Spleen (tissue), 11 donors: ENCODE measurements around the gene FZD8. TPM values are rescaled to one million over a fixed set of nuclear protein-coding genes. Genes with fewer than 3 reads are reported as not detected.

Experiments
- DNase-seq: peaks from one replicate; pipeline ENCODE4 v3.0.0-alpha.2; 2020
- H3K27ac ChIP-seq, 8 donors: fragments of 200-600 bp; sonication (generic) in 7 of 8; 1 replicate in 4 of 8; 2 replicates in 4 of 8; pipeline versions ENCODE4 v1.5.0 to v1.8.0; 2016 to 2021; ENCODE audit warnings: inconsistent platforms in 4 of 8, mild to moderate bottlenecking in 4 of 8, moderate library complexity in 1 of 8
- H3K27me3 ChIP-seq, 7 donors: fragments of 200-600 bp; sonication (generic) in 6 of 7; replicated peaks in 1 of 7; 1 replicate in 4 of 7; 2 replicates in 3 of 7; pipeline versions ENCODE4 v1.5.0 to v1.8.0; 2016 to 2021; ENCODE audit warnings: inconsistent platforms in 3 of 7, mild to moderate bottlenecking in 1 of 7
- H3K36me3 ChIP-seq, 6 donors: fragments of 200-600 bp; sonication (generic) in 5 of 6; 1 replicate in 4 of 6; 2 replicates in 2 of 6; pipeline versions ENCODE4 v1.5.0 to v1.8.0; 2016 to 2021; ENCODE audit warnings: inconsistent platforms in 2 of 6
- H3K4me1 ChIP-seq, 6 donors: fragments of 200-600 bp; sonication (generic) in 5 of 6; 1 replicate in 3 of 6; 2 replicates in 3 of 6; pipeline versions ENCODE4 v1.5.0 to v1.8.0; 2016 to 2021; ENCODE audit warnings: inconsistent platforms in 3 of 6
- H3K4me3 ChIP-seq, 8 donors: fragments of 200-600 bp; sonication (generic) in 7 of 8; 1 replicate in 4 of 8; 2 replicates in 4 of 8; pipeline versions ENCODE4 v1.5.0 to v1.8.0; 2016 to 2021; ENCODE audit warnings: inconsistent platforms in 4 of 8, mild to moderate bottlenecking in 4 of 8, moderate library complexity in 2 of 8
- H3K9me3 ChIP-seq, 8 donors: fragments of 200-600 bp; sonication (generic) in 7 of 8; 1 replicate in 4 of 8; 2 replicates in 4 of 8; pipeline versions ENCODE4 v1.5.0 to v1.8.0; 2016 to 2021; ENCODE audit warnings: inconsistent platforms in 4 of 8
- CTCF ChIP-seq, 11 experiments: fragments of 200-600 bp in 7 of 11; fragments of 450-650 bp in 4 of 11; sonication (generic) in 4 of 11; IDR thresholded peaks in 8 of 11; conservative IDR thresholded peaks in 3 of 11; 1 replicate in 7 of 11; 2 replicates in 4 of 11; pipeline versions ENCODE4 v1.4.0 to v1.8.0; 2016 to 2021; ENCODE audit warnings: antibody characterized with exemption in 11 of 11, inconsistent platforms in 4 of 11, mild to moderate bottlenecking in 1 of 11
- POLR2A ChIP-seq, 3 donors: fragments of 450-650 bp; IDR thresholded peaks; one replicate each; pipeline ENCODE4 v1.5.1; 2017; ENCODE audit warnings: antibody characterized with exemption in 3 of 3, mild to moderate bottlenecking in 1 of 3
- POLR2AphosphoS5 ChIP-seq, 3 donors: sonication (generic); formaldehyde crosslinking; IDR thresholded peaks; one replicate each; pipeline ENCODE4 v1.5.1; 2017; ENCODE audit warnings: antibody characterized with exemption in 3 of 3
- WGBS, 5 donors: extraction: QIAGEN DNeasy Blood & Tissue Kit in 3 of 5; methylation state at CpG; one replicate each; pipeline versions ENCODE4 v1.1.5 to v1.1.7; 2013 to 2018; 5-methylcytosine and 5-hydroxymethylcytosine counted together
- intact Hi-C: fragments of 100-400 bp; cut with DNase I; formaldehyde crosslinking; loops from one replicate; pipeline ENCODE4 v1.15.0; 2023; ENCODE audit warnings: low total_unique reads
- polyA plus RNA-seq, 3 donors: library from polyadenylated mRNA; stranded (reverse); fragments of 200-250 nt; gene quantifications; one replicate each; pipeline ENCODE4 v1.2.1, GENCODE V29; 2013
- total RNA-seq, 7 donors: library from RNA; depleted of rRNA in 3 of 7; stranded (reverse); fragments of >200 nt in 3 of 7; fragmentation: NEBNext Ultra II Directional in 4 of 7; extraction: Animal tissue kit (Norgen Biotek cat#: 25700) in 4 of 7; gene quantifications; one replicate each; pipeline versions ENCODE4 v1.1.0 to v1.2.1, GENCODE V29; 2016 to 2021
- donor health status: healthy with polysubstance abuse.
- donor health status: DM: no; HTN: no; CAD: no; lungs with moderate emphysema.
- donor health status: DM: no; HTN: no; CAD: no.
- donor health status: Bipolar disorder and iron deficiency.
- donor health status: healthy.
- donor health status: DM: no; HTN: no; CAD: no.
- donor health status: DM: yes; HTN: yes; CAD: no.

FZD8 gene
- total and polyA plus RNA-seq, 10 donors = 0.93 to 37.6 (median 16.4) TPM

- WGBS, 5 donors = 85 to 88% (median 87%) methylated on average over 13 of the region's 13 CpGs
- H3K27me3 ChIP-seq = no peaks in the 10 kb centered on the region
- no peak overlapping the region for H3K27ac ChIP-seq
- TF ChIP-seq POLR2AphosphoS5 (IDR thresholded peaks at IDR 0.05) (no peak), POLR2A (IDR thresholded peaks at IDR 0.05) (no peak), CTCF (IDR thresholded peaks at IDR 0.05 in 8 of 11, conservative IDR thresholded peaks at IDR 0.05 in 3 of 11) (no peak)
- H3K36me3 ChIP-seq = no peaks in the 10 kb centered on the region
- no peak for DNase-seq
- intact Hi-C loops = no loop called here
- no peaks in the 10 kb centered on the region for H3K4me1 ChIP-seq
- peaks cover 0 to under 1% (median 0%) of the 10 kb centered on the region in 8 donors for H3K9me3 ChIP-seq
- H3K4me3 ChIP-seq = no peak overlapping the region
These were observed 27.0 kb upstream of the FZD8 start for GRCh38 chr10:35668865-35669650.

- Histone ChIP-seq H3K4me1 (no peaks in the 10 kb centered on the region), H3K9me3 (no peaks in the 10 kb centered on the region), H3K4me3 (no peak overlapping the region), H3K36me3 (no peaks in the 10 kb centered on the region), H3K27me3 (no peaks in the 10 kb centered on the region), H3K27ac (no peak overlapping the region)
- WGBS, 5 donors = 94 to 97% (median 96%) methylated on average over 9 of the region's 9 CpGs
- intact Hi-C loops = no loop called here
- no peak for DNase-seq
- no peak for TF ChIP-seq POLR2A (IDR thresholded peaks at IDR 0.05)
- TF ChIP-seq POLR2AphosphoS5 (IDR thresholded peaks at IDR 0.05) = no peak
- TF ChIP-seq CTCF (IDR thresholded peaks at IDR 0.05 in 8 of 11, conservative IDR thresholded peaks at IDR 0.05 in 3 of 11) = no peak
These were observed 25.9 kb upstream of the FZD8 start for GRCh38 chr10:35667971-35668370.

- TF ChIP-seq CTCF (IDR thresholded peaks at IDR 0.05 in 8 of 11, conservative IDR thresholded peaks at IDR 0.05 in 3 of 11) = no peak
- no peak for TF ChIP-seq POLR2A (IDR thresholded peaks at IDR 0.05)
- no peak for TF ChIP-seq POLR2AphosphoS5 (IDR thresholded peaks at IDR 0.05)
- Histone ChIP-seq H3K4me3 (no peak overlapping the region), H3K4me1 (no peaks in the 10 kb centered on the region), H3K36me3 (no peaks in the 10 kb centered on the region), H3K9me3 (no peaks in the 10 kb centered on the region), H3K27me3 (no peaks in the 10 kb centered on the region), H3K27ac (no peak overlapping the region)
- no peak for DNase-seq
- intact Hi-C loops = no loop called here
- WGBS, 5 donors = 84 to 88% (median 86%) methylated on average over 4 of the region's 4 CpGs
These were observed 25.3 kb upstream of the FZD8 start for GRCh38 chr10:35667270-35667889.

GRCh38 chr10:35661236-35661635, 19.1 kb upstream of the FZD8 start:
- TF ChIP-seq POLR2A (IDR thresholded peaks at IDR 0.05) (no peak), POLR2AphosphoS5 (IDR thresholded peaks at IDR 0.05) (no peak), CTCF (IDR thresholded peaks at IDR 0.05 in 8 of 11, conservative IDR thresholded peaks at IDR 0.05 in 3 of 11) (no peak)
- H3K36me3 ChIP-seq = no peaks in the 10 kb centered on the region
- 64 to 89% (median 83%) methylated on average over 2 of the region's 2 CpGs for WGBS, 5 donors

More at GRCh38 chr10:35661236-35661635, 19.1 kb upstream of the FZD8 start:
- Histone ChIP-seq H3K27ac (no peak overlapping the region), H3K27me3 (peaks cover 0 to 12% (median 0%) of the 10 kb centered on the region in 7 donors), H3K4me1 (no peaks in the 10 kb centered on the region), H3K9me3 (no peaks in the 10 kb centered on the region), H3K4me3 (no peak overlapping the region)
- no peak for DNase-seq
- intact Hi-C loops = no loop called here
